Measurements from ENCODE around the gene HBE1.
"Not testable (repeated sequence)": the region's sequence is repeated elsewhere in the genome, so short reads cannot be mapped to it uniquely, and the experiment has no call there.

Gene HBE1

GRCh38 chr11:5267033-5267563 lies 2.6 kb downstream of the HBE1 start:
- no peak overlapping the region for H3K4me3 ChIP-seq (ENCODE audit: low read depth, low read length)
- DNase-seq (ENCODE audit: low read depth), result no peak
- TF ChIP-seq CTCF (conservative IDR thresholded peaks at IDR 0.05; ENCODE audit: low read depth, low read length), result no peak

DNA sequence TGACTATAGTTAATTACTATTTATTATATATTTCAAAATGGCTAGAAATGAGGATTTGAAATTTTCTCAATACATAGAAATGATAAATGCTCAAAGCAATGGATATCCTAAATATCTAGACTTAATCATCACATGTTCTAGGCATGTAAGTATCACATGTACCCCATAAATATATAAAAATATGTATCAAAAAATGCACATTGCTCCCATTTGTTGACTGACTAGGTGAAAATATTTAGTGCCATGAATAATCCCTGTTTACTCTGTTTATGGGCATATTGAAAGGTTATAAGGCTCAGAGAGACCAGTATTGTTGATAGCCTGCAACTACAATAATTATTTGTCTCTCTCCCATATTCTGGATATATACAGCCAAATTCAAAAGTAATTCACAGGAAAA lies 3.1 kb downstream of the HBE1 start:
- no peak for TF ChIP-seq CTCF (conservative IDR thresholded peaks at IDR 0.05; ENCODE audit: low read depth, low read length)
- no peak for DNase-seq (ENCODE audit: low read depth)
- H3K4me3 ChIP-seq (ENCODE audit: low read depth, low read length), result no peak overlapping the region

- no peak for DNase-seq (ENCODE audit: low read depth)
- no peak overlapping the region for H3K4me3 ChIP-seq (ENCODE audit: low read depth, low read length)
- TF ChIP-seq CTCF (conservative IDR thresholded peaks at IDR 0.05; ENCODE audit: low read depth, low read length), result no peak
These were observed 3.9 kb downstream of the HBE1 start for GRCh38 chr11:5265832-5266231.

DNA sequence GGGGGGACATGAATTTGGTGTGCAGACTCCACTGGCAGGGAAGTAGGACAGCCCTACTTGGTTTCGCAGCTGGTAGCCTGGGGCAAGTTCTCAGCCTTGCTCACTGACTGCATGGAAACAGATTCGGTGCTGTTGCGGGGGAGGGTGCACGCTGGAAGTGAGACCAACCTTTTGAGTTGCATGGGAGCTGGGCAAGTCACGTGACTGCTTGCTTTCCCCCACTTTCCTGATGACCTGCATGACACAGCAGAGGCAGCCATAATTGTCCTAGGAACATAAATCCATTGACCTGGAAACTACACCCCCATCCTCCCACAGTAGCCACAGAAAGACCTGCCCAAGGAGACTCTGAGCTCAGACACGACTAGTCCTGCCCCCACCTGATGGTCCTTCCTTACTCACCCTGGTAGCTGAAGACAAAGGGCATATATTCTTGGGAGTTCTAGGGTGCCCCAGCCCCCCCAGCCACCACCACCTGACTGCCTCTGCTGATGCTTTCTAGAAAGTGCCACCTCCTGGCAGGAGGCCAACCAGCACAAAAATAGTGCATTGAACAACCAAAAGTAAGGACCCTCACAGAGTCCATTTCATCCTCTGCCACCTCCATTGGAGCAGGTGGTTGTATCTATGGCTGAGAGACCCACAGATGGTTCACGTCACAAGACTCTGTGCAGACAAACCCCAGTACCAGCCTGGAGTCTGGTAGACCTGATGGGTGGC lies 11.0 kb downstream of the HBE1 start:
- no peak for DNase-seq (ENCODE audit: low read depth)
- H3K4me3 ChIP-seq (ENCODE audit: low read depth, low read length), result no peak overlapping the region
- no peak for TF ChIP-seq CTCF (conservative IDR thresholded peaks at IDR 0.05; ENCODE audit: low read depth, low read length)

DNA sequence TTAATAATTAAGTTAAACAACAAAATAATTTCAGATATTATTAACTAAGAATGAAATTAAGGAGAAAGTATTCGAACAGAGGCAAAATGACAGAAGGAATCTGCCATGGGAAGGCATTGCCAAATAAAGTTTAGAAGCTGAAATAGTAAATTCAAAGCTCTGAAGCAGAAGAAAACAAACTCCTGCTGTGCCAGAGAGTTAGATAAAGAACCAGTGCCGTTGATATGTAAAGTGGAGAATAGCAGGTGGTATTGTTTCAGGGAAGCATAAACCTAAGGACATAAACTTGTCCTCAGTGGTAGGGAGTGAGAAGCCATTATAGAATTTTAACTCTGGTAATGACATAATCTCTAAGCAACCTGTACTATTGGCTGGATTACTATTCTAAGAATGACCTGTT lies 12.4 kb downstream of the HBE1 start:
- no peak overlapping the region for H3K4me3 ChIP-seq (ENCODE audit: low read depth, low read length)
- TF ChIP-seq CTCF (conservative IDR thresholded peaks at IDR 0.05; ENCODE audit: low read depth, low read length), result no peak
- DNase-seq (ENCODE audit: low read depth), result no peak

GRCh38 chr11:5254646-5255413 lies 14.9 kb downstream of the HBE1 start, which contains the start of gene HBG2:
TSS of gene HBG2 (minus strand) at chr11:5254781. CDS start at chr11:5254728, 53 bp downstream.
- DNase-seq (ENCODE audit: low read depth), result peak; percentile 25
- H3K4me3 ChIP-seq (ENCODE audit: low read depth, low read length), result not testable (repeated sequence)

GRCh38 chr11:5254023-5254422 lies 15.7 kb downstream of the HBE1 start:
- H3K4me3 ChIP-seq (ENCODE audit: low read depth, low read length); DNase-seq (ENCODE audit: low read depth): not testable (repeated sequence)

GRCh38 chr11:5253440-5253839 lies 16.3 kb downstream of the HBE1 start:
- not testable (repeated sequence) for H3K4me3 ChIP-seq (ENCODE audit: low read depth, low read length); DNase-seq (ENCODE audit: low read depth)
